ENCODE results near the gene PRRG4. TPM values are rescaled to one million over a fixed set of nuclear protein-coding genes. Genes with fewer than 3 reads are reported as not detected.
"Not testable (repeated sequence)": the region's sequence is repeated elsewhere in the genome, so short reads cannot be mapped to it uniquely, and the experiment has no call there.

The PRRG4 gene
- total and polyA plus RNA-seq, 7 donors, result 0.05 to 0.58 (median 0.15) TPM

- DNase-seq (no peak), ATAC-seq (no peak)
- intact Hi-C loops (cut with DNase I), result no loop called here
- peaks cover 0 to 2% (median 0%) of the 10 kb centered on the region in 3 donors for H3K27me3 ChIP-seq (ENCODE audit: insufficient read depth in 3 of 3, low read length in 2 of 3)
- no peak overlapping the region for H3K27ac ChIP-seq
- H3K4me3 ChIP-seq, result no peak overlapping the region
- 34 to 38% (median 35%) methylated on average over 2 of the region's 2 CpGs for WGBS, 3 donors
- H3K9me3 ChIP-seq, result no peaks in the 10 kb centered on the region
- H3K36me3 ChIP-seq (ENCODE audit: insufficient read depth in 1 of 2, low read depth in 1 of 2), result no peaks in the 10 kb centered on the region
- H3K4me1 ChIP-seq, result no peaks in the 10 kb centered on the region
- TF ChIP-seq CTCF (IDR thresholded peaks at IDR 0.05), result no peak
Observed at GRCh38 chr11:32855601-32856000, 25.9 kb downstream of the PRRG4 start.

- Histone ChIP-seq H3K4me1 (no peaks in the 10 kb centered on the region), H3K27me3 (ENCODE audit: insufficient read depth in 3 of 3, low read length in 2 of 3) (peaks cover 0 to 5% (median 0%) of the 10 kb centered on the region in 3 donors), H3K4me3 (no peak overlapping the region), H3K27ac (no peak overlapping the region), H3K9me3 (no peaks in the 10 kb centered on the region), H3K36me3 (ENCODE audit: insufficient read depth in 1 of 2, low read depth in 1 of 2) (no peaks in the 10 kb centered on the region)
- intact Hi-C loops (cut with DNase I), result no loop called here
- DNase-seq (no peak), ATAC-seq (no peak)
- whole genome bisulfite sequencing, 3 donors, result 85 to 96% (median 88%) methylated on average over 1 of the region's 1 CpG
- TF ChIP-seq CTCF (IDR thresholded peaks at IDR 0.05), result no peak
Observed at GRCh38 chr11:32858731-32859130, 29.0 kb downstream of the PRRG4 start.

- DNase-seq (no peak), ATAC-seq (no peak)
- Histone ChIP-seq H3K9me3 (no peaks in the 10 kb centered on the region), H3K27me3 (ENCODE audit: insufficient read depth in 3 of 3, low read length in 2 of 3) (peaks cover 0 to 3% (median 0%) of the 10 kb centered on the region in 3 donors), H3K4me1 (no peaks in the 10 kb centered on the region), H3K27ac (no peak overlapping the region), H3K4me3 (no peak overlapping the region), H3K36me3 (ENCODE audit: insufficient read depth in 1 of 2, low read depth in 1 of 2) (no peaks in the 10 kb centered on the region)
- no peak for TF ChIP-seq CTCF (IDR thresholded peaks at IDR 0.05)
- intact Hi-C loops (cut with DNase I), result no loop called here
- 67 to 81% (median 74%) methylated on average over 3 of the region's 3 CpGs for WGBS, 3 donors
Observed at GRCh38 chr11:32861850-32862577, 32.3 kb downstream of the PRRG4 start.

GRCh38 chr11:32864555-32864954, 34.8 kb downstream of the PRRG4 start:
- no peak for TF ChIP-seq CTCF (IDR thresholded peaks at IDR 0.05)
- no peak overlapping the region for H3K4me3 ChIP-seq
- intact Hi-C loops (cut with DNase I), result no loop called here

GRCh38 chr11:32868752-32869151, 39.0 kb downstream of the PRRG4 start:
- H3K27ac ChIP-seq; H3K9me3 ChIP-seq; DNase-seq; intact Hi-C loops (cut with DNase I); H3K4me3 ChIP-seq; H3K4me1 ChIP-seq; ATAC-seq; H3K27me3 ChIP-seq (ENCODE audit: insufficient read depth in 3 of 3, low read length in 2 of 3); H3K36me3 ChIP-seq (ENCODE audit: insufficient read depth in 1 of 2, low read depth in 1 of 2): not testable (repeated sequence)
- 67 to 79% (median 67%) methylated on average over 4 of the region's 4 CpGs for WGBS, 3 donors

More at GRCh38 chr11:32864555-32864954, 34.8 kb downstream of the PRRG4 start:
- Histone ChIP-seq H3K27ac (no peak overlapping the region), H3K27me3 (ENCODE audit: insufficient read depth in 3 of 3, low read length in 2 of 3) (peaks cover 0 to 3% (median 0%) of the 10 kb centered on the region in 3 donors), H3K4me1 (no peaks in the 10 kb centered on the region), H3K36me3 (ENCODE audit: insufficient read depth in 1 of 2, low read depth in 1 of 2) (no peaks in the 10 kb centered on the region), H3K9me3 (no peaks in the 10 kb centered on the region)
- no peak for ATAC-seq
- no peak for DNase-seq
